Measurements from ENCODE around the gene NSDHL.

NSDHL gene

DNA sequence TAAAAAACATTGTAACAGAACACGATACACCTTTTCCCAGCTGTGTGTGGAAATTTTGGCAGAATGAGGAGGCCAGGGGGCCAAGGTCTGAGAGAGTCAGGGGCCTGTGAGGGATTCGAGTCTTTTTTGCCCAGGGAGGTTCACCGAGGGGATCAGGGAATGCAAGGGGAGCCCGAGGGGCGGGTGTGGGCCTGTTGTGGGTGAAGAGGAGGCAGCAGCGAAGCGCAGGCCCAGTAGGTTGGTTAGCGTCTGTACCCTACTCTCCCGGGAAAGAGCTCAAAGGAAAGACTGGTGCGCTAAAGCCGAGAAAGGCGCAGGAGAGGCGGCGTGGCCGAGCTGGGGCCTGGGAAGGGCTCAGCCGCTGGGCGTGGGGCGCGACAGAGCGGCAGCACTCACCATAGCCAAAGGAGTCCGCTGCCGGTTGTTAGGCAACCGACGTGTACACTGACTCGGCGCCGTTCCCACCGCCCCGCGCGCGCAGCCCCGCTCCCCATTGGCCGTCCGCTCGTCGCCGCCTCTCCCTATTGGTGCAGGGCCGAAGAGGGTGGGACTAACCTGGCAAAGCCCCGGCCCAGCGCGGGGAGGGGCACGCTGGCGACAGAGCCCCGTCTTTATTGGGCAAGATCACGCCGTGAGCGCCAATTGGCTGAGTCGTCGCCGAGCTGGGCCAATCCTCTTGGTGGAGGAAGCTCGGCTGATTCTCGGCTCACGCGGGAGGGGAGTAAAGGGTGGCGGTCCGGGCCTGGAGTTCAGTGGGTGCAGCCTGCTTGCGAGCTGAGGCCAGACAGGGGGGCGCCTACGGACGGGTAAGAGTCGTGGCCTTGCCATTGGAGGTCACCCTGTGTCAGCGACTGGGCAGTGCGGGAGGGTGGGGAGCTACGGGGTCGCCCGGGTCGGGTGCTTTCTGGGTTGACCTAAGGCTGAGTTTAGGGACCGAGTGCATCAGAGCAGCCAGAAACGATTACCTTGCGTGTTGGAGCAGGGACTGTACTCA, at the start of gene NSDHL, which contains the start of gene CETN2:
Gene NSDHL (plus strand): TSS at position 752 of the 994 bp plus-strand sequence. CDS start 15,262 bp downstream, outside the sequence.
Gene CETN2 (minus strand): TSS at position 446 of the 994 bp plus-strand sequence. CDS start 47 bp downstream, at position 399.
- TF ChIP-seq BACH2 (CRISPR knock-in tag; IDR thresholded peaks at IDR 0.05; ENCODE audit: borderline replicate concordance) (no peak), POU6F1 (CRISPR knock-in tag; IDR thresholded peaks at IDR 0.05; ENCODE audit: borderline replicate concordance, low read depth) (no peak), ZC3H10 (CRISPR knock-in tag; IDR thresholded peaks at IDR 0.05) (no peak), TCF4 (CRISPR knock-in tag; IDR thresholded peaks at IDR 0.05; ENCODE audit: borderline replicate concordance) (no peak), ISL1 (CRISPR knock-in tag; IDR thresholded peaks at IDR 0.05) (no peak), ZNF70 (CRISPR knock-in tag; IDR thresholded peaks at IDR 0.05) (no peak), TSHZ2 (CRISPR knock-in tag; IDR thresholded peaks at IDR 0.05) (no peak), SNAI2 (CRISPR knock-in tag; IDR thresholded peaks at IDR 0.05) (no peak), ESRRG (CRISPR knock-in tag; IDR thresholded peaks at IDR 0.05) (no peak), ZNF8 (CRISPR knock-in tag; IDR thresholded peaks at IDR 0.05) (no peak), RARB (CRISPR knock-in tag; IDR thresholded peaks at IDR 0.05) (no peak), TOX (CRISPR knock-in tag; IDR thresholded peaks at IDR 0.05; ENCODE audit: borderline replicate concordance) (no peak), GLIS3 (CRISPR knock-in tag; IDR thresholded peaks at IDR 0.05) (no peak), ZNF565 (CRISPR knock-in tag; conservative IDR thresholded peaks at IDR 0.05; ENCODE audit: low read depth) (no peak), PPARA (CRISPR knock-in tag; IDR thresholded peaks at IDR 0.05; ENCODE audit: borderline replicate concordance) (no peak), CSDC2 (CRISPR knock-in tag; IDR thresholded peaks at IDR 0.05) (no peak), ZFP30 (CRISPR knock-in tag; IDR thresholded peaks at IDR 0.05) (no peak)
- TF ChIP-seq, protein P1, sequence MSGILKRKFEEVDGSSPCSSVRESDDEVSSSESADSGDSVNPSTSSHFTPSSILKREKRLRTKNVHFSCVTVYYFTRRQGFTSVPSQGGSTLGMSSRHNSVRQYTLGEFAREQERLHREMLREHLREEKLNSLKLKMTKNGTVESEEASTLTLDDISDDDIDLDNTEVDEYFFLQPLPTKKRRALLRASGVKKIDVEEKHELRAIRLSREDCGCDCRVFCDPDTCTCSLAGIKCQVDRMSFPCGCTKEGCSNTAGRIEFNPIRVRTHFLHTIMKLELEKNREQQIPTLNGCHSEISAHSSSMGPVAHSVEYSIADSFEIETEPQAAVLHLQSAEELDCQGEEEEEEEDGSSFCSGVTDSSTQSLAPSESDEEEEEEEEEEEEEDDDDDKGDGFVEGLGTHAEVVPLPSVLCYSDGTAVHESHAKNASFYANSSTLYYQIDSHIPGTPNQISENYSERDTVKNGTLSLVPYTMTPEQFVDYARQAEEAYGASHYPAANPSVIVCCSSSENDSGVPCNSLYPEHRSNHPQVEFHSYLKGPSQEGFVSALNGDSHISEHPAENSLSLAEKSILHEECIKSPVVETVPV (CRISPR knock-in tag; IDR thresholded peaks at IDR 0.05), result no peak
- TF ChIP-seq, protein P2, sequence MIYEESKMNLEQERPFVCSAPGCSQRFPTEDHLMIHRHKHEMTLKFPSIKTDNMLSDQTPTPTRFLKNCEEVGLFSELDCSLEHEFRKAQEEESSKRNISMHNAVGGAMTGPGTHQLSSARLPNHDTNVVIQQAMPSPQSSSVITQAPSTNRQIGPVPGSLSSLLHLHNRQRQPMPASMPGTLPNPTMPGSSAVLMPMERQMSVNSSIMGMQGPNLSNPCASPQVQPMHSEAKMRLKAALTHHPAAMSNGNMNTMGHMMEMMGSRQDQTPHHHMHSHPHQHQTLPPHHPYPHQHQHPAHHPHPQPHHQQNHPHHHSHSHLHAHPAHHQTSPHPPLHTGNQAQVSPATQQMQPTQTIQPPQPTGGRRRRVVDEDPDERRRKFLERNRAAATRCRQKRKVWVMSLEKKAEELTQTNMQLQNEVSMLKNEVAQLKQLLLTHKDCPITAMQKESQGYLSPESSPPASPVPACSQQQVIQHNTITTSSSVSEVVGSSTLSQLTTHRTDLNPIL (CRISPR knock-in tag; IDR thresholded peaks at IDR 0.05; ENCODE audit: low read depth), result no peak
- TF ChIP-seq, protein P3, sequence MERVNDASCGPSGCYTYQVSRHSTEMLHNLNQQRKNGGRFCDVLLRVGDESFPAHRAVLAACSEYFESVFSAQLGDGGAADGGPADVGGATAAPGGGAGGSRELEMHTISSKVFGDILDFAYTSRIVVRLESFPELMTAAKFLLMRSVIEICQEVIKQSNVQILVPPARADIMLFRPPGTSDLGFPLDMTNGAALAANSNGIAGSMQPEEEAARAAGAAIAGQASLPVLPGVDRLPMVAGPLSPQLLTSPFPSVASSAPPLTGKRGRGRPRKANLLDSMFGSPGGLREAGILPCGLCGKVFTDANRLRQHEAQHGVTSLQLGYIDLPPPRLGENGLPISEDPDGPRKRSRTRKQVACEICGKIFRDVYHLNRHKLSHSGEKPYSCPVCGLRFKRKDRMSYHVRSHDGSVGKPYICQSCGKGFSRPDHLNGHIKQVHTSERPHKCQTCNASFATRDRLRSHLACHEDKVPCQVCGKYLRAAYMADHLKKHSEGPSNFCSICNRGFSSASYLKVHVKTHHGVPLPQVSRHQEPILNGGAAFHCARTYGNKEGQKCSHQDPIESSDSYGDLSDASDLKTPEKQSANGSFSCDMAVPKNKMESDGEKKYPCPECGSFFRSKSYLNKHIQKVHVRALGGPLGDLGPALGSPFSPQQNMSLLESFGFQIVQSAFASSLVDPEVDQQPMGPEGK (CRISPR knock-in tag; IDR thresholded peaks at IDR 0.05; ENCODE audit: borderline replicate concordance), result no peak
- peak; percentile 98 for ATAC-seq

GRCh38 chrX:152787062-152787461, 43.8 kb upstream of the NSDHL start:
- ATAC-seq, result peak; percentile 86

DNA sequence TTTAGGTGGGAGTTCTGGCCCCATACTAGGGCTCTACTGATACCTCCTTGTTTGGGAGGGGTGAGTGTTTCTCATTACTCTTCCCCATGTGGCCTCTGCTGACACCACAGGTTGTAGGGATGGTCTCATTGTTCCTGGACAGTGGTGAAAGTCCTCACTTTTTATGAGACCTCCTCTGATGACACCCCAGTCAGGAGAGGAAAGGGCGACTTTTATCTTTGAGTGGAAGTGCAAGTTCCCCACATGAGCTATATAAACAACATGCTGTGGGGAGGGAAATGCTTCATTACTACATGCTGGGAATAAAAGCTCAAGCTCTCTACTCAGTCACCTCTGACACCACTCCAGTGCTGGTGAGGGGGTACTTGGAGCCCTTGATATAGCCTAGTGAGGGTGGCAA, 31.9 kb upstream of the NSDHL start:
- ATAC-seq, result no peak
- TF ChIP-seq ZNF565 (CRISPR knock-in tag; conservative IDR thresholded peaks at IDR 0.05; ENCODE audit: low read depth) (no peak), CSDC2 (CRISPR knock-in tag; IDR thresholded peaks at IDR 0.05) (no peak), ESRRG (CRISPR knock-in tag; IDR thresholded peaks at IDR 0.05) (no peak), TOX (CRISPR knock-in tag; IDR thresholded peaks at IDR 0.05; ENCODE audit: borderline replicate concordance) (no peak), GLIS3 (CRISPR knock-in tag; IDR thresholded peaks at IDR 0.05) (no peak), TCF4 (CRISPR knock-in tag; IDR thresholded peaks at IDR 0.05; ENCODE audit: borderline replicate concordance) (no peak), PPARA (CRISPR knock-in tag; IDR thresholded peaks at IDR 0.05; ENCODE audit: borderline replicate concordance) (no peak), ZFP30 (CRISPR knock-in tag; IDR thresholded peaks at IDR 0.05) (no peak)

Data from SK-N-SH treated with all-trans-retinoic acid at 6 μM for 48 hours (cell line).